Gastroesophageal sphincter (tissue), 3 donors: ENCODE measurements around the gene SLC37A1.

Experiments used
- CTCF ChIP-seq, 4 experiments: fragments of 200-600 bp in 2 of 4; fragments of 450-650 bp in 2 of 4; sonication (generic) in 1 of 4; IDR thresholded peaks; one replicate each; pipeline ENCODE4 v1.5.1; 2017 to 2019; ENCODE audit warnings: antibody characterized with exemption in 4 of 4, mild to moderate bottlenecking in 2 of 4, moderate library complexity in 2 of 4
- EP300 ChIP-seq: sonication (generic); formaldehyde crosslinking; IDR thresholded peaks from one replicate; pipeline ENCODE4 v1.6.1; 2017; ENCODE audit warnings: antibody characterized with exemption, mild to moderate bottlenecking
- POLR2A ChIP-seq, 2 donors: fragments of 450-650 bp; IDR thresholded peaks; one replicate each; pipeline ENCODE4 v1.6.1; 2017; ENCODE audit warnings: antibody characterized with exemption in 2 of 2, mild to moderate bottlenecking in 2 of 2, moderate library complexity in 1 of 2
- POLR2AphosphoS5 ChIP-seq: sonication (generic); formaldehyde crosslinking; IDR thresholded peaks from one replicate; pipeline ENCODE4 v1.6.1; 2017; ENCODE audit warnings: antibody characterized with exemption

- TF ChIP-seq POLR2A (IDR thresholded peaks at IDR 0.05) (no peak), CTCF (IDR thresholded peaks at IDR 0.05) (no peak), POLR2AphosphoS5 (no peak), EP300 (no peak)
These were observed 66.6 kb downstream of the SLC37A1 start for GRCh38 chr21:42580076-42580792.
